BLaER1 (cell line): ENCODE data around the gene SYNE2.
"Not testable (repeated sequence)": the region's sequence is repeated elsewhere in the genome, so short reads cannot be mapped to it uniquely, and the experiment has no call there.

Experiments
- H3K27ac ChIP-seq: shearing (Covaris generic); formaldehyde crosslinking; 2 replicates; pipeline ENCODE4 v1.8.1; 2022
- H3K27me3 ChIP-seq: shearing (Covaris generic); formaldehyde crosslinking; 2 replicates; pipeline ENCODE4 v1.8.1; 2022
- H3K36me3 ChIP-seq: shearing (Covaris generic); formaldehyde crosslinking; 2 replicates; pipeline ENCODE4 v1.8.1; 2022
- H3K4me1 ChIP-seq: shearing (Covaris generic); formaldehyde crosslinking; 2 replicates; pipeline ENCODE4 v1.8.1; 2022
- H3K4me2 ChIP-seq: shearing (Covaris generic); formaldehyde crosslinking; 2 replicates; pipeline ENCODE4 v1.8.1; 2022
- H3K4me3 ChIP-seq: shearing (Covaris generic); formaldehyde crosslinking; 2 replicates; pipeline ENCODE4 v1.8.1; 2022
- H3K9ac ChIP-seq: shearing (Covaris generic); formaldehyde crosslinking; 2 replicates; pipeline ENCODE4 v1.8.1; 2022
- H3K9me3 ChIP-seq: shearing (Covaris generic); formaldehyde crosslinking; 2 replicates; pipeline ENCODE4 v1.8.1; 2022
- H4K20me1 ChIP-seq: shearing (Covaris generic); formaldehyde crosslinking; 2 replicates; pipeline ENCODE4 v1.8.1; 2022
- Cebpa-rat ChIP-seq: shearing (Covaris generic); IDR thresholded peaks from 2 replicates; pipeline ENCODE4 v1.8.1; 2022

The SYNE2 gene

GRCh38 chr14:64038841-64039542 lies 186.2 kb downstream of the SYNE2 start:
- H3K4me3 ChIP-seq = no peak overlapping the region
- no peaks in the 10 kb centered on the region for H4K20me1 ChIP-seq
- 0 out of 2 replicates have a peak, but pooled peaks cover 6% of the 10 kb centered on the region for H3K4me1 ChIP-seq
- H3K4me2 ChIP-seq = no peak overlapping the region
- H3K27ac ChIP-seq = no peak overlapping the region
- H3K27me3 ChIP-seq = no peaks in the 10 kb centered on the region
- TF ChIP-seq Cebpa-rat = no peak
- H3K36me3 ChIP-seq = peaks cover 25% of the 10 kb centered on the region
- no peak overlapping the region for H3K9ac ChIP-seq
- H3K9me3 ChIP-seq = peaks cover 29% of the 10 kb centered on the region

DNA sequence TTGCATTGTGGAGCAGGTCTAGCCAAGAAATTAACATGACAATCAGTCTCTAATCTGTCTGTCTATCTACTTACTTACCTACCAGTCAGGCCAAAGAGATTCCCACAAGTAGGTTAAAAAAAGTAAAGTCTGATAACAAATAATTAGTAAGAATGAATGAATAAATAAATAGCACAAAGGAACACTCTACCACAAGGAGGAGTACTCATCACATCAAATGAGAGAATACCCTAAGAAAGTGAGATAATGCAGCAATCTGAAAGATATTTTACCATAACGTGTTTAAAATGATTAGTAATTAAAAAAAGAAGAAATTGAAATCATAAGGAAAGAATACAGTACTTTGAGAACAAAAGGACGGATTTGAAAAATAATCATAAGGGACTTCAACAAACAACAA lies 187.2 kb downstream of the SYNE2 start:
- H3K9me3 ChIP-seq = peaks cover 36% of the 10 kb centered on the region
- no peak overlapping the region for H3K9ac ChIP-seq
- H3K27ac ChIP-seq = no peak overlapping the region
- H3K27me3 ChIP-seq = no peaks in the 10 kb centered on the region
- H3K4me1 ChIP-seq = 0 out of 2 replicates have a peak, but pooled peaks cover 6% of the 10 kb centered on the region
- TF ChIP-seq Cebpa-rat = no peak
- no peaks in the 10 kb centered on the region for H4K20me1 ChIP-seq
- no peak overlapping the region for H3K4me3 ChIP-seq
- H3K36me3 ChIP-seq = peaks cover 26% of the 10 kb centered on the region
- no peak overlapping the region for H3K4me2 ChIP-seq

DNA sequence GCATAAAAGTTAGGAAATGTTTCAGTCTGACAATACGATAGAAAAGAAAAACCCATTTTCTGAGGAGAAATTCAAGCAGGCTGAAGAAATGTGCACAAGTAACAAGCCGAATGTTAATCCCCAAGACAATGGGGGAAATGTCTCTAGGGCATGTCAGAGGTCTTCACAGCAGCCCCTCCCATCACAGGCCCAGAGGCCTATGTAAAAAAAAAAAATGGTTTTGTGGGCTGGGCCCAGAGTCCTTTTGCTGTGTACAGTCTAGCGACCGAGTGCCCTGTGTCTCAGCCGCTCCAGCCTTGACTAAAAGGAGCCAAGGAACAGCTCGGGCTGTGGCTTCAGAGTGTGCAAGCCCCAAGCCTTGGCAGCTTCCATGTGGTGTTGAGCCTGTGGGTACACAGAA lies 190.5 kb downstream of the SYNE2 start:
- H3K27ac ChIP-seq, H3K4me3 ChIP-seq, H3K4me1 ChIP-seq, H3K27me3 ChIP-seq, H3K9ac ChIP-seq, H3K4me2 ChIP-seq, H4K20me1 ChIP-seq: not testable (repeated sequence)
- Histone ChIP-seq H3K9me3 (peaks cover 27% of the 10 kb centered on the region), H3K36me3 (peaks cover 25% of the 10 kb centered on the region)

GRCh38 chr14:64045091-64045490 lies 192.3 kb downstream of the SYNE2 start:
- H3K27ac ChIP-seq = no peak overlapping the region
- no peak overlapping the region for H3K4me3 ChIP-seq
- H3K36me3 ChIP-seq = peaks cover 31% of the 10 kb centered on the region
- no peak overlapping the region for H3K4me2 ChIP-seq
- no peak for TF ChIP-seq Cebpa-rat
- no peak overlapping the region for H3K9ac ChIP-seq
- 0 out of 2 replicates have a peak, but pooled peaks cover 6% of the 10 kb centered on the region for H3K4me1 ChIP-seq
- H3K27me3 ChIP-seq = no peaks in the 10 kb centered on the region
- no peaks in the 10 kb centered on the region for H4K20me1 ChIP-seq
- peaks cover 22% of the 10 kb centered on the region for H3K9me3 ChIP-seq

GRCh38 chr14:64049616-64050381 lies 197.0 kb downstream of the SYNE2 start:
- Histone ChIP-seq H3K4me2 (no peak overlapping the region), H4K20me1 (no peaks in the 10 kb centered on the region), H3K9me3 (no peaks in the 10 kb centered on the region), H3K27me3 (no peaks in the 10 kb centered on the region), H3K36me3 (peaks cover 40% of the 10 kb centered on the region), H3K9ac (no peak overlapping the region), H3K4me3 (no peak overlapping the region), H3K27ac (no peak overlapping the region), H3K4me1 (no peaks in the 10 kb centered on the region)
- no peak for TF ChIP-seq Cebpa-rat

GRCh38 chr14:64053694-64054669 lies 201.2 kb downstream of the SYNE2 start:
- Histone ChIP-seq H3K4me2 (no peak overlapping the region), H3K27me3 (no peaks in the 10 kb centered on the region), H3K9me3 (no peaks in the 10 kb centered on the region), H3K4me3 (no peak overlapping the region), H3K4me1 (no peaks in the 10 kb centered on the region), H3K9ac (no peak overlapping the region), H3K36me3 (peaks cover 42% of the 10 kb centered on the region), H3K27ac (no peak overlapping the region), H4K20me1 (no peaks in the 10 kb centered on the region)
- TF ChIP-seq Cebpa-rat = no peak

- Histone ChIP-seq H4K20me1 (no peaks in the 10 kb centered on the region), H3K4me2 (no peak overlapping the region), H3K27ac (no peak overlapping the region), H3K9ac (no peak overlapping the region), H3K27me3 (no peaks in the 10 kb centered on the region), H3K36me3 (peaks cover 42% of the 10 kb centered on the region), H3K4me1 (no peaks in the 10 kb centered on the region), H3K9me3 (no peaks in the 10 kb centered on the region), H3K4me3 (no peak overlapping the region)
- no peak for TF ChIP-seq Cebpa-rat
Measured at GRCh38 chr14:64059454-64060198, 206.8 kb downstream of the SYNE2 start.

GRCh38 chr14:64060199-64060545 lies 207.4 kb downstream of the SYNE2 start:
- Histone ChIP-seq H3K9me3 (no peaks in the 10 kb centered on the region), H3K4me2 (no peak overlapping the region), H3K4me1 (no peaks in the 10 kb centered on the region), H3K27ac (no peak overlapping the region), H3K9ac (no peak overlapping the region), H4K20me1 (no peaks in the 10 kb centered on the region), H3K4me3 (no peak overlapping the region), H3K36me3 (peaks cover 42% of the 10 kb centered on the region), H3K27me3 (no peaks in the 10 kb centered on the region)
- TF ChIP-seq Cebpa-rat = no peak

- Histone ChIP-seq H3K4me3 (no peak overlapping the region), H4K20me1 (no peaks in the 10 kb centered on the region), H3K27ac (no peak overlapping the region), H3K9me3 (no peaks in the 10 kb centered on the region), H3K4me2 (no peak overlapping the region), H3K9ac (no peak overlapping the region), H3K36me3 (peaks cover 39% of the 10 kb centered on the region), H3K27me3 (no peaks in the 10 kb centered on the region), H3K4me1 (no peaks in the 10 kb centered on the region)
- no peak for TF ChIP-seq Cebpa-rat
Measured at GRCh38 chr14:64060648-64061096, 207.9 kb downstream of the SYNE2 start.
